K562 (cell line): ENCODE data around the gene PNRC2. TPM values are rescaled to one million over a fixed set of nuclear protein-coding genes. Genes with fewer than 3 reads are reported as not detected.

Experiments
- BACH1 ChIP-seq: fragments of 200-800 bp; sonication (Bioruptor generic); IDR thresholded peaks from 2 replicates; pipeline ENCODE4 v1.6.1; 2016; ENCODE audit warnings: missing genetic modification characterization, missing compliant biosample characterization
- HDAC2 ChIP-seq: fragments of 450-650 bp; IDR thresholded peaks from 2 replicates; pipeline ENCODE4 v1.6.1; 2016; ENCODE audit warnings: mild to moderate bottlenecking
- HDAC8 ChIP-seq: fragments of 450-650 bp; IDR thresholded peaks from 2 replicates; pipeline ENCODE4 v1.6.1; 2016; ENCODE audit warnings: mild to moderate bottlenecking, missing genetic modification characterization, moderate library complexity, missing compliant biosample characterization
- LCOR ChIP-seq: sonication (generic); formaldehyde crosslinking; IDR thresholded peaks from 2 replicates; pipeline ENCODE4 v1.8.0; 2022; ENCODE audit warnings: mild to moderate bottlenecking, missing genetic modification reagents
- XRCC3 ChIP-seq: fragments of 450-650 bp; IDR thresholded peaks from 2 replicates; pipeline ENCODE4 v1.6.1; 2017; ENCODE audit warnings: mild to moderate bottlenecking, moderate library complexity
- ZNF41 ChIP-seq: fragments of 250-450 bp; sonication (Bioruptor Pico); conservative IDR thresholded peaks from 2 replicates; pipeline ENCODE4 v1.4.0; 2020; ENCODE audit warnings: mild to moderate bottlenecking
- polyA plus RNA-seq, 8 experiments: library from polyadenylated mRNA; depleted of rRNA in 4 of 8; stranded (reverse) in 5 of 8; unstranded in 3 of 8; fragments of >200 nt; fragmentation: Nextera tagmentation in 2 of 8; fragmentation: Illumina TruSeq in 1 of 8; extraction: Ambion mirVana in 2 of 8; extraction: Trizol in 1 of 8; gene quantifications; 2 replicates each; pipeline versions ENCODE4 v1.2.1 to v1.2.3, GENCODE V29; 2011 to 2014; ENCODE audit warnings: inconsistent platforms in 1 of 8, missing spikeins in 1 of 8
- total RNA-seq, 7 experiments: library from RNA; depleted of rRNA in 6 of 7; stranded (reverse); fragments of >200 nt in 6 of 7; fragmentation: Illumina TruSeq in 2 of 7; extraction: Trizol in 2 of 7; gene quantifications; 2 replicates each; pipeline versions ENCODE4 v1.2.1 to v1.2.3, GENCODE V29; 2011 to 2021; ENCODE audit warnings: low replicate concordance in 1 of 7
- TF ChIP-seq, protein P1 (sequence below): fragments of 450-650 bp; IDR thresholded peaks from 2 replicates; pipeline ENCODE4 v1.7.1; 2018; ENCODE audit warnings: mild to moderate bottlenecking, low read depth; ENCODE audit not compliant: partially characterized antibody
- TF ChIP-seq, protein P2 (sequence below): IDR thresholded peaks from 2 replicates; pipeline ENCODE4 v1.6.1; 2012; ENCODE audit warnings: low read depth, low read length, improper control_type of control experiment, borderline replicate concordance
- TF ChIP-seq, protein P3 (sequence below), 2 experiments: fragments of 450-650 bp in 1 of 2; sonication (generic) in 1 of 2; formaldehyde crosslinking in 1 of 2; IDR thresholded peaks; 2 replicates each; pipeline versions ENCODE4 v1.7.1 to v1.9.0; 2016 to 2022; ENCODE audit warnings: inconsistent platforms in 1 of 2, mild to moderate bottlenecking in 1 of 2, missing genetic modification reagents in 1 of 2
- TF ChIP-seq, protein P4 (sequence below): fragments of 250-450 bp; sonication (Bioruptor Pico); IDR thresholded peaks from 2 replicates; pipeline ENCODE4 v1.4.0; 2020; ENCODE audit warnings: mild to moderate bottlenecking, moderate library complexity

PNRC2 gene
- total and polyA plus RNA-seq, 9 of the 15 experiments (the other 6 are each of a cell fraction or from before 2014, with no cell fraction given): 127 to 303 (median 203) TPM

DNA sequence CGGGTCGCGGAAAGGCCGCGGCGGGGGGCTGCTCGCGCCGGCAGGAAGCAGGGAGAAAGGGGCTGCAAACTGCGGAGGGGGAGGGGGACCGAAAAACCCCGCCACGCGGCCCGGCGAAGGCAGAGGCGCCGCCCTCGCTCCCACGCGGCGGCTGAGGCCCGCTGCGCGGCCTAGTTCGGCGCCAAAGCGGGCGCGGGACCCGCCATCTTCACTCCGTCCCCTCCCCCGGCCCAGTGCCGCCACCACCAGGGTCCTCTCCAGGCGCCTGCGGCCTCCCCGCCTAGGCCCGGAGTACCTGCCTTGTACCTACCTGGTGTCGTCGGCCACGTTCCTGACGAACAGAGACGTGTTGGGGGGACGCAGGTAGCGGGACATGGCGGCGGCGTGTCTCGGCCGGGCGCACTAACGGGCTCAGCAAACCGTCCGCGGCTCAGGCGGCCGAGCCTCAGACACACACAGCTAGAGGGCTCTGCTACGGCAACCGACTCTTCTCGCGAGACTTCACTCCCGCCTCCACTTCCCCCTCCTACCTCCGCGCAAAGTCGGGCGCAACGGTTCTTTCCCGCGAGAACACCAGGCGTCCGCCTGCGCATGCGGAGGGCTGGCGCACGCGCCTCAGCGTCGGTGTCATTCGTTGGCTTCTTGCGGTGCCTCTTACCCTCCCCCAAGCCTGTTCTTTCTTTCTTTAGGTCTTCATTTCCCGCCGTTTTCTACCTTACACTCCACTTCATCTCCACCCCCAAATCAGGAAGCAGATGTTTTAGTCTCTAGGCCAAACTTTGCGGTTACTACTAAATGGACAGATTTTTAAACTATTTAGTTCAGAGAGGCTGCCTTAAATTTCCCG lies 20.5 kb downstream of the PNRC2 start, which contains the start of gene SRSF10 (continued):
- TF ChIP-seq, protein P1, sequence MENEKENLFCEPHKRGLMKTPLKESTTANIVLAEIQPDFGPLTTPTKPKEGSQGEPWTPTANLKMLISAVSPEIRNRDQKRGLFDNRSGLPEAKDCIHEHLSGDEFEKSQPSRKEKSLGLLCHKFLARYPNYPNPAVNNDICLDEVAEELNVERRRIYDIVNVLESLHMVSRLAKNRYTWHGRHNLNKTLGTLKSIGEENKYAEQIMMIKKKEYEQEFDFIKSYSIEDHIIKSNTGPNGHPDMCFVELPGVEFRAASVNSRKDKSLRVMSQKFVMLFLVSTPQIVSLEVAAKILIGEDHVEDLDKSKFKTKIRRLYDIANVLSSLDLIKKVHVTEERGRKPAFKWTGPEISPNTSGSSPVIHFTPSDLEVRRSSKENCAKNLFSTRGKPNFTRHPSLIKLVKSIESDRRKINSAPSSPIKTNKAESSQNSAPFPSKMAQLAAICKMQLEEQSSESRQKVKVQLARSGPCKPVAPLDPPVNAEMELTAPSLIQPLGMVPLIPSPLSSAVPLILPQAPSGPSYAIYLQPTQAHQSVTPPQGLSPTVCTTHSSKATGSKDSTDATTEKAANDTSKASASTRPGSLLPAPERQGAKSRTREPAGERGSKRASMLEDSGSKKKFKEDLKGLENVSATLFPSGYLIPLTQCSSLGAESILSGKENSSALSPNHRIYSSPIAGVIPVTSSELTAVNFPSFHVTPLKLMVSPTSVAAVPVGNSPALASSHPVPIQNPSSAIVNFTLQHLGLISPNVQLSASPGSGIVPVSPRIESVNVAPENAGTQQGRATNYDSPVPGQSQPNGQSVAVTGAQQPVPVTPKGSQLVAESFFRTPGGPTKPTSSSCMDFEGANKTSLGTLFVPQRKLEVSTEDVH: peak; percentile 99
- no peak for TF ChIP-seq HDAC8 (tag)
- TF ChIP-seq ZNF41: peak; percentile 63; the same call in 1 of the 2 replicates
- no peak; the same call in 1 of the 2 replicates for TF ChIP-seq BACH1
- TF ChIP-seq XRCC3: no peak
- TF ChIP-seq HDAC2: peak; percentile 17; the same call in 1 of the 2 replicates
- TF ChIP-seq LCOR (CRISPR knock-in tag): peak; percentile 99
- TF ChIP-seq, protein P2, sequence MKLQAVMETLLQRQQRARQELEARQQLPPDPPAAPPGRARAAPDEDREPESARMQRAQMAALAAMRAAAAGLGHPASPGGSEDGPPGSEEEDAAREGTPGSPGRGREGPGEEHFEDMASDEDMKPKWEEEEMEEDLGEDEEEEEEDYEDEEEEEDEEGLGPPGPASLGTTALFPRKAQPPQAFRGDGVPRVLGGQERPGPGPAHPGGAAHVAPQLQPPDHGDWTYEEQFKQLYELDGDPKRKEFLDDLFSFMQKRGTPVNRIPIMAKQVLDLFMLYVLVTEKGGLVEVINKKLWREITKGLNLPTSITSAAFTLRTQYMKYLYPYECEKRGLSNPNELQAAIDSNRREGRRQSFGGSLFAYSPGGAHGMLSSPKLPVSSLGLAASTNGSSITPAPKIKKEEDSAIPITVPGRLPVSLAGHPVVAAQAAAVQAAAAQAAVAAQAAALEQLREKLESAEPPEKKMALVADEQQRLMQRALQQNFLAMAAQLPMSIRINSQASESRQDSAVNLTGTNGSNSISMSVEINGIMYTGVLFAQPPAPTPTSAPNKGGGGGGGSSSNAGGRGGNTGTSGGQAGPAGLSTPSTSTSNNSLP: no peak
- TF ChIP-seq, protein P3, sequence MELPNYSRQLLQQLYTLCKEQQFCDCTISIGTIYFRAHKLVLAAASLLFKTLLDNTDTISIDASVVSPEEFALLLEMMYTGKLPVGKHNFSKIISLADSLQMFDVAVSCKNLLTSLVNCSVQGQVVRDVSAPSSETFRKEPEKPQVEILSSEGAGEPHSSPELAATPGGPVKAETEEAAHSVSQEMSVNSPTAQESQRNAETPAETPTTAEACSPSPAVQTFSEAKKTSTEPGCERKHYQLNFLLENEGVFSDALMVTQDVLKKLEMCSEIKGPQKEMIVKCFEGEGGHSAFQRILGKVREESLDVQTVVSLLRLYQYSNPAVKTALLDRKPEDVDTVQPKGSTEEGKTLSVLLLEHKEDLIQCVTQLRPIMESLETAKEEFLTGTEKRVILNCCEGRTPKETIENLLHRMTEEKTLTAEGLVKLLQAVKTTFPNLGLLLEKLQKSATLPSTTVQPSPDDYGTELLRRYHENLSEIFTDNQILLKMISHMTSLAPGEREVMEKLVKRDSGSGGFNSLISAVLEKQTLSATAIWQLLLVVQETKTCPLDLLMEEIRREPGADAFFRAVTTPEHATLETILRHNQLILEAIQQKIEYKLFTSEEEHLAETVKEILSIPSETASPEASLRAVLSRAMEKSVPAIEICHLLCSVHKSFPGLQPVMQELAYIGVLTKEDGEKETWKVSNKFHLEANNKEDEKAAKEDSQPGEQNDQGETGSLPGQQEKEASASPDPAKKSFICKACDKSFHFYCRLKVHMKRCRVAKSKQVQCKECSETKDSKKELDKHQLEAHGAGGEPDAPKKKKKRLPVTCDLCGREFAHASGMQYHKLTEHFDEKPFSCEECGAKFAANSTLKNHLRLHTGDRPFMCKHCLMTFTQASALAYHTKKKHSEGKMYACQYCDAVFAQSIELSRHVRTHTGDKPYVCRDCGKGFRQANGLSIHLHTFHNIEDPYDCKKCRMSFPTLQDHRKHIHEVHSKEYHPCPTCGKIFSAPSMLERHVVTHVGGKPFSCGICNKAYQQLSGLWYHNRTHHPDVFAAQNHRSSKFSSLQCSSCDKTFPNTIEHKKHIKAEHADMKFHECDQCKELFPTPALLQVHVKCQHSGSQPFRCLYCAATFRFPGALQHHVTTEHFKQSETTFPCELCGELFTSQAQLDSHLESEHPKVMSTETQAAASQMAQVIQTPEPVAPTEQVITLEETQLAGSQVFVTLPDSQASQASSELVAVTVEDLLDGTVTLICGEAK (IDR thresholded peaks at IDR 0.05): 0 out of 2 replicates have a peak, but pooled peaks have one; percentile 53
- TF ChIP-seq, protein P3 (CRISPR knock-in tag; IDR thresholded peaks at IDR 0.05): peak; percentile 57
- TF ChIP-seq, protein P4, sequence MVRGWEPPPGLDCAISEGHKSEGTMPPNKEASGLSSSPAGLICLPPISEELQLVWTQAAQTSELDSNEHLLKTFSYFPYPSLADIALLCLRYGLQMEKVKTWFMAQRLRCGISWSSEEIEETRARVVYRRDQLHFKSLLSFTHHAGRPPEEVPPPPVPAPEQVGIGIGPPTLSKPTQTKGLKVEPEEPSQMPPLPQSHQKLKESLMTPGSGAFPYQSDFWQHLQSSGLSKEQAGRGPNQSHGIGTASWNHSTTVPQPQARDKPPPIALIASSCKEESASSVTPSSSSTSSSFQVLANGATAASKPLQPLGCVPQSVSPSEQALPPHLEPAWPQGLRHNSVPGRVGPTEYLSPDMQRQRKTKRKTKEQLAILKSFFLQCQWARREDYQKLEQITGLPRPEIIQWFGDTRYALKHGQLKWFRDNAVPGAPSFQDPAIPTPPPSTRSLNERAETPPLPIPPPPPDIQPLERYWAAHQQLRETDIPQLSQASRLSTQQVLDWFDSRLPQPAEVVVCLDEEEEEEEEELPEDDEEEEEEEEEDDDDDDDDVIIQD (CRISPR knock-in tag): no peak; the same call in 1 of the 2 replicates
